NCI-H128 (cell line): Measurements from ENCODE around the gene MRI1.
"Not testable (repeated sequence)": the region's sequence is repeated elsewhere in the genome, so short reads cannot be mapped to it uniquely, and the experiment has no call there.

Experiments used
- DNase-seq: peaks from one replicate; lab custom pipeline; 2025; ENCODE audit not compliant: unreplicated experiment; lab: John Stamatoyannopoulos, UW

MRI1 gene

DNA sequence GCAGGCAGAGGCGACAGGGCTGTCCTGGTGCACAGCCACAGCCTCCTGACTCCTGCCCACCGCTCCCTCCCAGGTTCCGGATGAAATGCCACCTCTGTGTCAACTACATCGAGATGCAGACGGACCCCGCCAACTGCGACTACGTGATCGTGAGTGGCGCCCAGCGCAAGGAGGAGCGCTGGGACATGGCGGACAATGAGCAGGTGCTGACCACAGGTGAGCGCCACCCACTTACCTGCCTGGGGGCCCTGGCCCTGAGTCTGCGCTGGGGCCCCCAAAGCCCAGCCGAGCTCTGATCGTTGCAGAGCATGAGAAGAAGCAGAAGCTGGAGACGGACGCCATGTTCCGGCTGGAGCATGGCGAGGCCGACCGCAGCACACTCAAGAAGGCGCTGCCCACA lies 5.5 kb upstream of the MRI1 start:
- DNase-seq, result no peak

- no peak for DNase-seq
Measured at GRCh38 chr19:13761423-13761822, 2.9 kb upstream of the MRI1 start.

DNA sequence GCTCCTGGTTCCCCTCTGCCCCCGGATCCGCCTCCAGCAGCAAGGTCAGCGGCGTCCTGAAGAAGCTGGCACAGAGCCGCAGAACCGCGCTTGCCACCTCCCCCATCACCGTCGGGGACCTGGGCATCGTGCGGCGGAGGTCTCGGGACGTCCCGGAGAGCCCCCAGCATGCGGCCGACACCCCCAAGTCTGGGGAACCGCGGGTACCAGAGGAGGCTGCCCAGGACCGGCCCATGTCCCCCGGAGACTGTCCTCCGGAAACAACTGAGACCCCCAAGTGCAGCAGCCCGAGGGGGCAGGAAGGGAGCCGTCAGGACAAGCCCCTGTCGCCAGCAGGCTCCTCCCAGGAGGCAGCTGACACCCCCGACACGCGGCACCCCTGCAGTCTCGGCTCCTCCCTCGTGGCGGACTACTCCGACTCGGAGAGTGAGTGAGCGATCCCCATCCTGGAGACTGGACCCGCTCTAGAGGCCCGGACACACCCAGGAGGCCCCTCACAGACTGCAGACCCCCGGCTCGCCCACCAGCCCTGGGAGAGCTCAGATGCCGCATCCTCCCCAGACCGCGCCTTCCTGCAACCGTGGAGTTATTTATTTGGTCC lies 1.6 kb upstream of the MRI1 start:
- no peak for DNase-seq

DNA sequence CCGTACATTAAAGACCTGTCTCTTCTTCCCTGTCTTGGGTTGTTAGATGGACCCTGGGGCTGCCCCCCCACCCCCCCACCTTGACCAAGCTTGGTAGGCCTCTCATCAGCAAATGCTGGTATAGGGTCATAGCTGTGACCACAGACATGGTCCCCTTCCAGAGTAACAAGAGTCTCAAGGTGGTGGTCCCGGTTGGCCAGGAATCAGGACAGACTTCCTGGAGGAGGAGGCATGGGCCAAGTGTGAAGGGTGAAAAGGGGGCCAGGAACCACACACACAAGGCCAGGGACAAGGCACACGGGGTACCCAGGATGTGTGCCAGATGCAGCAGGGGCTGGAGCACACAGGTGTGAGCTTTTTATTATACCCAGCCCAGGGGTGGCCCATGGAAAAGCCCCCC lies 1.1 kb upstream of the MRI1 start:
- DNase-seq, result no peak

- no peak for DNase-seq
Measured at GRCh38 chr19:13764821-13765394, 586 bp downstream of the MRI1 start.

DNA sequence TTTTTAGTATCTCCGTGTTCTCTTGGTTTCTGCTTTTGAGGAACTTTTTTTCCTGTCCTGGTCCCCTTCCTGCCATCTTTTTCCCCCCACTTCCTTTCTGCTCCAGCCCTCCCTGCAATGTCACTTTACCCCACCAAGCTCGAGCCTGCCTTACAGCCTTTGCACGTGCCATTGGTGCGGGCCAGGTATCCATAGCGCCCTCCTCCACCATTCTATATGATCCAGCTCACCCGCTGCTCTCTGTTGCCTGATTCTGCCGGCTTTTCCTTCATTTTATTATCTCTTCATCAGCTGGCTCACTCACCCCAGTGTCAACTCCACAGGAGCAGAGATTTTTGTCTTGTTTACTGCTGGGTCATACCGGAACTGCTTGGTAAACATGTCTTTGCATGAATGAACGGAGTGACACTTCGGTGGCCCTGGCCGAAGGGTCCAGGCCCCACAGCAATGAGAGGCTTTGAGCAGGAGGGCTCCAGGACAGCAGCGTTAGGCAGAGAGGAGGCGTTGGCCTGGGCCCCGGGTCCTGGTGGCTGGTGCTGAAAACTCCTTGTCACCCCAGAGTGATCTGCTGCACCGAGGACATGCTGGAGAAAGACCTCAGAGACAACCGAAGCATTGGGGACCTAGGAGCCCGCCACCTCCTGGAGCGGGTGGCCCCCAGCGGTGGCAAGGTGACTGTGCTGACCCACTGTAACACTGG lies 1.2 kb downstream of the MRI1 start:
- DNase-seq, result no peak

GRCh38 chr19:13766095-13766481 lies 1.8 kb downstream of the MRI1 start:
- no peak for DNase-seq

- DNase-seq, result no peak
Measured at GRCh38 chr19:13768510-13768909, 4.2 kb downstream of the MRI1 start.

- no peak for DNase-seq
Measured at GRCh38 chr19:13770013-13770635, 5.8 kb downstream of the MRI1 start.

DNA sequence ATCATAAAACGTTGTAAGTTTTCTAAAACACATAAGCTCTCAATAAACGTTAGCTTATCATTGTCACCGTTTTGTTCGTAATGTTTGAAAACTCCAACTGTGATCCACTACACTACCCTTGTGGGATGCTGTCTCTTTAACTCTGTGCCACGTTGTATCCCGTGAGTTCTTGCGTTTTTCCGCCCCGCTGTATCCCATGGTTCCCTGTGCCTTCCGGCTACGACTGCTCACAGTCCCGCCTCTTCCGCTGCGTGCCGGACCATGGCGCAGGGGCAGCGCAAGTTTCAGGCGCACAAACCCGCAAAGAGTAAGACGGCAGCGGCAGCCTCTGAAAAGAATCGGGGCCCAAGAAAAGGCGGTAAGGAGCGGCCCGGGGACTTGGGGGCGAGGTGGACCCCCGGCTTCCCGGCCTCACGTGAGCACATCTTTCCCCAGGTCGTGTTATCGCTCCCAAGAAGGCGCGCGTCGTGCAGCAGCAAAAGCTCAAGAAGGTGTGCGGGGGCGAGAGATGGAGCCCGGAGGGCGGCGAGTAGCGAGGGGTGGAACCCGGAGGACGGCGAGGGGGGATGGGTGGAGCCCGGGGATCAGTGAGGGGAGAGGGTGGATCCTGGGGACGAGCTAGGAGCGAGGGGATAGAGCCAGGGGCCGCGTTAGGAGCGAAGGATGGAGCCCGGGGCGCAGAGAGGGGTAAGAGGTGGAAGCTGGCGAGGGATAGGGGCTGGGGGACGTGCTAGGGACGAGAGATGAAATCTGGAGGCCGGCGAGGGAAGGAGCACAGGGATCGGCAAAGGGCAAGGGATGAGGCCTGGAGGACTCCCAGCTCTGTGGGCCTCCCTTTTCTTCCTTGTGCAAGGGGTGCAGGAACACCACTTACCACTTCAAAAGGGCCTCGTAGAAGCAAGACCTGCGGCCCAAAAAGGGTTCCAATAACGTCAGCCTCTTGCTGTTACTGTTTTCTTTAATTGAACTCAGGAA lies 10.2 kb downstream of the MRI1 start, which contains the start of gene C19orf53:
C19orf53 (plus strand) TSS at position 240 of the 975 bp plus-strand sequence; CDS start at position 262, 22 bp downstream.
- DNase-seq, result peak; percentile 58

- no peak for DNase-seq
Measured at GRCh38 chr19:13778398-13778797, 14.1 kb downstream of the MRI1 start.

GRCh38 chr19:13778847-13779246 lies 14.5 kb downstream of the MRI1 start:
- no peak for DNase-seq

DNA sequence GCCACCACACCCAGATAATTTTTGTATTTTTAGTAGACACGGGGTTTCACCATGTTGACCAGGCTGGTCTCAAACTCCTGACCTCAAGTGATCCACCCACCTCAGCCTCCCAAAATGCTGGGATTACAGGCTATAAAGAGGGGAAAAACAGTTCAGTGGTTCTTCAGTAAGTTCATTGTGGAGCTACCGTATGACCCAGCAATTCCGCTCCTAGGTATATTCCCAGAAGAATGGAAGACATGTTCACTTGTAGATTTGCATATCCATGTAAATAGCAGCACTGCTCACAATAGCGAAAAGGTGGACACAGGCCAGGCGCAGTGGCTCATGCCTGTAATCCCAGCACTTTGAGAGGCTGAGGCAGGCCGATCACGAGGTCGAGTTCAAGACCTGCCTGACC lies 15.5 kb downstream of the MRI1 start:
- DNase-seq, result not testable (repeated sequence)

DNA sequence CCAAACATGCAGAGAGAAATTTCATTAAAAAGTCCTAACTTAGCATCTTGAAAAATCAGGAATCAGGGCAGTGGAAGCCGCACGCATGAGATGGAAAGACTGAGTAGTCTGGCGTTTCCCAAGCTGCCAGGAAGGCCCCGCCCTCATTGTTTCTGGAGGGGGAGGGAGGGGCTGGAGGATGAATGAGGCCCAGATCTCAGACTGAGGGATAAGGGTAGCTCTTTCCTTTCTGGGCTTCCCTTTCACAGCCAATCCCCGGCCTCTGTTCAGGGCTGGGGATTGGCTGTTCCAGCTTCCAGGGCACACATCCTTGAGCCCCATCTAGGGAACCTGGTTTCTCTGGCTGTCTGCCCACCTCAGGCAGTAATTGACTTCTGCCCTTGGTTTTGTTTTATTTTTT lies 17.2 kb downstream of the MRI1 start:
- peak; percentile 7 for DNase-seq

DNA sequence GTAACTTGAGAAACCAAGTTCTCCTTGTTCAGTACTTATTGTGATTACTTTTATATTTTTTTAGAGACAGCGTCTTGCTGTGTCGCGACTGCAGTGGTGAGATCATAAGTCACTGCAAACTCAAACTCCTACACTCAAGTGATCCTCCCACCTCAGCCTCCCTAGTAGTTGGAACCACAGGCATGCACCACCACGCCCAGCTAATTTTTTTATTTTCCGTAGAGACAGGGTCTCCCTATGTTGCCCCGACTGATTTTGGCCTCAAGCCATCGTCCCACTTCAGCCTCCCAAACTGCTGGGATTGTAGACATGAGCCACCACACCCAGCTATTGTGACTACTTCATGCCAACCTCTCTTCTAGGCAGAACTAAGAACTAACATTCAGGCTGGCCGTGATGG lies 18.2 kb downstream of the MRI1 start:
- DNase-seq, result no peak

GRCh38 chr19:13783565-13784500 lies 19.5 kb downstream of the MRI1 start:
- DNase-seq, result no peak

DNA sequence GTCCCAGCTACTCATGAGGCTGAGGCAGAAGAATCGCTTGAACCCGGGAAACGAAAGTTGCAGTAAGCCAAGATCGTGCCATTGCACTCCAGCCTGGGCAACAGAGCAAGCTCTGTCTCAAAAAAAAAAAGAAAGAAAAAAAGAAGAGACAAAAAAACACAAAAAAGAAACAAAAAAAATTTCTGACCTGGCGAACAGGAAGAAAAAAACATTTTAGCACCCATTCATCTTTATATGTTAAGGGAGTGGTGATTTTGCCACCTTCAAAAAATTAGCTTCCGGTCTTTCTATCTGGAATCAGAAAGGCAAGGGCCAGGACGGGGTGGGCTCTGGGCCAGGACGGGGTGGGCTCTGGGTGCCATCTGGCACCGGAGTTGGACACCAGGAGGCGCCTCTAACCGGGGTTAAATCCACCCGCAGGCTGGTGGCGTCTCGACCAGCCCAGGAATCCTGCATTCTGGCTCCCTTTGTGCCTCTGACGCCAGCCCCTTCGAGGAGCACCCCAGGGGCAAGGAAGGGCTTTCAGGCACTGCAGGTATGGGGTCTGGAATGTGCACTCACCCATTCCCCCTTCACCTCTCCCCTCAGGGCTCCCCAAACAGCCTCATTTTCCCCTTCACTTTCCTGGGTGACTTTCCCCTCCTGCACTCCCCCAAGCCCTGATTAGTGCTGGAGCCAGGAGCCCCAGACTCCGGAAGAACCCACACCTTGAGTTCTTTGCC lies 20.6 kb downstream of the MRI1 start:
- peak; percentile 15 for DNase-seq

GRCh38 chr19:13788991-13789390 lies 24.7 kb downstream of the MRI1 start:
- DNase-seq, result no peak

- DNase-seq, result no peak
Measured at GRCh38 chr19:13790354-13790753, 26.0 kb downstream of the MRI1 start.
